IPS-18a (cell line): ENCODE data around the gene NCAM1.

Source experiments
- H3K27ac ChIP-seq: one replicate; pipeline ENCODE4 v1.5.1; 2013; ENCODE audit warnings: low read length
- H3K27me3 ChIP-seq: one replicate; pipeline ENCODE4 v1.6.1; 2013; ENCODE audit warnings: mild to moderate bottlenecking, low read length; ENCODE audit not compliant: control insufficient read depth, insufficient read depth
- H3K36me3 ChIP-seq: one replicate; pipeline ENCODE4 v1.6.1; 2013; ENCODE audit warnings: low read depth, low read length; ENCODE audit not compliant: control insufficient read depth
- H3K4me1 ChIP-seq: one replicate; pipeline ENCODE4 v1.6.1; 2013; ENCODE audit warnings: low read depth, low read length; ENCODE audit not compliant: control insufficient read depth
- H3K4me3 ChIP-seq: one replicate; pipeline ENCODE4 v1.5.1; 2013; ENCODE audit warnings: low read length
- H3K9ac ChIP-seq: one replicate; pipeline ENCODE4 v1.6.1; 2013; ENCODE audit warnings: mild to moderate bottlenecking, low read length, moderate library complexity
- H3K9me3 ChIP-seq: one replicate; pipeline ENCODE4 v1.6.1; 2013; ENCODE audit warnings: low read depth, low read length; ENCODE audit not compliant: control insufficient read depth

The NCAM1 gene

GRCh38 chr11:113163291-113164030 is 202.2 kb downstream of the NCAM1 start:
- no peaks in the 10 kb centered on the region for H3K9me3 ChIP-seq
- no peaks in the 10 kb centered on the region for H3K36me3 ChIP-seq
- H3K4me3 ChIP-seq: no peak overlapping the region
- no peak overlapping the region for H3K9ac ChIP-seq
- H3K27ac ChIP-seq: no peak overlapping the region
- H3K4me1 ChIP-seq: no peaks in the 10 kb centered on the region
- no peaks in the 10 kb centered on the region for H3K27me3 ChIP-seq

GRCh38 chr11:113166280-113166679 is 205.1 kb downstream of the NCAM1 start:
- H3K4me1 ChIP-seq: no peaks in the 10 kb centered on the region
- no peak overlapping the region for H3K4me3 ChIP-seq
- no peaks in the 10 kb centered on the region for H3K9me3 ChIP-seq
- H3K27me3 ChIP-seq: no peaks in the 10 kb centered on the region
- H3K9ac ChIP-seq: no peak overlapping the region
- H3K27ac ChIP-seq: no peak overlapping the region
- H3K36me3 ChIP-seq: no peaks in the 10 kb centered on the region

GRCh38 chr11:113167599-113167998 is 206.4 kb downstream of the NCAM1 start:
- Histone ChIP-seq H3K4me1 (no peaks in the 10 kb centered on the region), H3K36me3 (no peaks in the 10 kb centered on the region), H3K27me3 (no peaks in the 10 kb centered on the region), H3K27ac (no peak overlapping the region), H3K9ac (no peak overlapping the region), H3K4me3 (no peak overlapping the region), H3K9me3 (no peaks in the 10 kb centered on the region)

- Histone ChIP-seq H3K27me3 (no peaks in the 10 kb centered on the region), H3K4me3 (no peak overlapping the region), H3K36me3 (no peaks in the 10 kb centered on the region), H3K27ac (no peak overlapping the region), H3K9ac (no peak overlapping the region), H3K4me1 (no peaks in the 10 kb centered on the region), H3K9me3 (no peaks in the 10 kb centered on the region)
Observed at GRCh38 chr11:113168354-113169342, 207.4 kb downstream of the NCAM1 start.

GRCh38 chr11:113172382-113172951 is 211.2 kb downstream of the NCAM1 start:
- no peaks in the 10 kb centered on the region for H3K27me3 ChIP-seq
- H3K27ac ChIP-seq: no peak overlapping the region
- no peaks in the 10 kb centered on the region for H3K4me1 ChIP-seq
- no peak overlapping the region for H3K4me3 ChIP-seq
- H3K9me3 ChIP-seq: no peaks in the 10 kb centered on the region
- H3K9ac ChIP-seq: no peak overlapping the region
- H3K36me3 ChIP-seq: no peaks in the 10 kb centered on the region

- no peaks in the 10 kb centered on the region for H3K27me3 ChIP-seq
- H3K4me3 ChIP-seq: no peak overlapping the region
- H3K4me1 ChIP-seq: no peaks in the 10 kb centered on the region
- no peaks in the 10 kb centered on the region for H3K36me3 ChIP-seq
- H3K9ac ChIP-seq: no peak overlapping the region
- no peaks in the 10 kb centered on the region for H3K9me3 ChIP-seq
- no peak overlapping the region for H3K27ac ChIP-seq
Observed at GRCh38 chr11:113173126-113173525, 211.9 kb downstream of the NCAM1 start.

- Histone ChIP-seq H3K9ac (no peak overlapping the region), H3K36me3 (no peaks in the 10 kb centered on the region), H3K27me3 (no peaks in the 10 kb centered on the region), H3K27ac (no peak overlapping the region), H3K4me3 (no peak overlapping the region), H3K4me1 (peaks cover 14% of the 10 kb centered on the region), H3K9me3 (no peaks in the 10 kb centered on the region)
Observed at GRCh38 chr11:113174882-113175281, 213.7 kb downstream of the NCAM1 start.

GRCh38 chr11:113176599-113177360 is 215.6 kb downstream of the NCAM1 start:
- peaks cover 14% of the 10 kb centered on the region for H3K4me1 ChIP-seq
- H3K9ac ChIP-seq: no peak overlapping the region

GRCh38 chr11:113177671-113178070 is 216.5 kb downstream of the NCAM1 start:
- no peak overlapping the region for H3K27ac ChIP-seq
- no peaks in the 10 kb centered on the region for H3K36me3 ChIP-seq
- H3K9ac ChIP-seq: no peak overlapping the region

More at GRCh38 chr11:113176599-113177360, 215.6 kb downstream of the NCAM1 start:
- Histone ChIP-seq H3K9me3 (no peaks in the 10 kb centered on the region), H3K27ac (no peak overlapping the region), H3K27me3 (no peaks in the 10 kb centered on the region), H3K36me3 (no peaks in the 10 kb centered on the region), H3K4me3 (no peak overlapping the region)

GRCh38 chr11:113178381-113179070 is 217.3 kb downstream of the NCAM1 start:
- no peaks in the 10 kb centered on the region for H3K9me3 ChIP-seq
- H3K9ac ChIP-seq: no peak overlapping the region
- no peaks in the 10 kb centered on the region for H3K36me3 ChIP-seq
- no peak overlapping the region for H3K27ac ChIP-seq
- H3K27me3 ChIP-seq: no peaks in the 10 kb centered on the region
- H3K4me3 ChIP-seq: no peak overlapping the region
- peaks cover 14% of the 10 kb centered on the region for H3K4me1 ChIP-seq

More at GRCh38 chr11:113177671-113178070, 216.5 kb downstream of the NCAM1 start:
- no peaks in the 10 kb centered on the region for H3K27me3 ChIP-seq
- H3K9me3 ChIP-seq: no peaks in the 10 kb centered on the region
- H3K4me3 ChIP-seq: no peak overlapping the region
- peaks cover 14% of the 10 kb centered on the region for H3K4me1 ChIP-seq
